ENCODE results near the gene EML6. TPM values are rescaled to one million over a fixed set of nuclear protein-coding genes. Genes with fewer than 3 reads are reported as not detected.

Gene EML6
- total RNA-seq, 1 experiment from 2014 or later, result 1.5 TPM

- no peak overlapping the region for H3K4me2 ChIP-seq (ENCODE audit: insufficient read depth, insufficient read length, low read length)
Measured at GRCh38 chr2:54772531-54772930, 49.1 kb downstream of the EML6 start.

More at GRCh38 chr2:54772531-54772930, 49.1 kb downstream of the EML6 start:
- Histone ChIP-seq H3K23me2 (ENCODE audit: insufficient read length, low read depth, low read length, poor library complexity, severe bottlenecking) (no peaks in the 10 kb centered on the region), H3K79me1 (ENCODE audit: insufficient read depth, low read depth, low read length, poor library complexity, severe bottlenecking) (no peaks in the 10 kb centered on the region), H3K27ac (ENCODE audit: insufficient read length, low read depth, low read length) (no peak overlapping the region), H3K14ac (ENCODE audit: insufficient read depth, low read length) (no peak overlapping the region), H3K27me3 (ENCODE audit: insufficient read depth, low read length) (no peaks in the 10 kb centered on the region), H4K5ac (ENCODE audit: insufficient read length, low read depth, low read length) (no peak overlapping the region), H3K56ac (ENCODE audit: insufficient read length, low read depth, low read length) (no peak overlapping the region), H3K4me1 (ENCODE audit: insufficient read depth, low read length) (no peaks in the 10 kb centered on the region), H3K4ac (ENCODE audit: low read depth, low read length) (no peak overlapping the region), H2AFZ (ENCODE audit: low read length) (no peak overlapping the region), H3K9me3 (ENCODE audit: control insufficient read depth, low read depth, low read length) (no peaks in the 10 kb centered on the region), H3K9ac (ENCODE audit: extremely low read depth, insufficient read length, low read length) (no peak overlapping the region), H3K23ac (ENCODE audit: insufficient read length, low read depth, low read length) (no peak overlapping the region), H2BK20ac (ENCODE audit: low read depth, low read length, poor library complexity, severe bottlenecking) (no peak overlapping the region), H3T11ph (ENCODE audit: low read length) (no peak overlapping the region), H2BK120ac (ENCODE audit: low read depth, low read length, poor library complexity, severe bottlenecking) (no peak overlapping the region), H4K8ac (replicated peaks; ENCODE audit: insufficient read length, low read depth, low read length) (no peak overlapping the region), H2BK5ac (ENCODE audit: insufficient read length, low read length) (no peak overlapping the region), H3K79me2 (ENCODE audit: insufficient read depth, low read length) (no peaks in the 10 kb centered on the region), H3K18ac (ENCODE audit: insufficient read length, low read depth, low read length) (no peak overlapping the region), H4K20me1 (ENCODE audit: control insufficient read depth, insufficient read depth, insufficient read length) (no peaks in the 10 kb centered on the region), H4K91ac (ENCODE audit: insufficient read length, low read depth, low read length) (no peak overlapping the region), H2BK15ac (ENCODE audit: low read depth, low read length) (no peak overlapping the region), H2BK12ac (ENCODE audit: insufficient read length, low read depth, low read length) (no peak overlapping the region), H2AK5ac (ENCODE audit: insufficient read length, low read length) (no peak overlapping the region)
- no CpG with 5 or more reads among the region's 4 CpGs for WGBS (ENCODE audit: extremely low coverage, insufficient read length, low lambda C conversion rate)
- H3K4me3 Mint-ChIP-seq, result no peak overlapping the region
- TF ChIP-seq CTCF (conservative IDR thresholded peaks at IDR 0.05), result no peak
- no peaks in the 10 kb centered on the region for H3K4me1 Mint-ChIP-seq
- H3K27ac Mint-ChIP-seq, result no peak overlapping the region
- peaks cover 0 to 14% of the 10 kb centered on the region in 2 experiments; a peak in 3 of 5 replicates for H3K9me3 Mint-ChIP-seq
- H3K27me3 Mint-ChIP-seq (ENCODE audit: low read depth), result no peaks in the 10 kb centered on the region
- peaks cover 0 to 5% (median 0%) of the 10 kb centered on the region in 3 experiments; a peak in 1 of 7 replicates for H3K36me3 Mint-ChIP-seq (ENCODE audit: insufficient read depth in 1 of 3, low read depth in 3 of 3)
- no peak for DNase-seq
